H4 (cell line): ENCODE measurements around the gene ANGPTL3. TPM values are rescaled to one million over a fixed set of nuclear protein-coding genes. Genes with fewer than 3 reads are reported as not detected.
A peak's percentile ranks its signal among the peaks of the same experiment; 100 is the strongest.
"Not testable (repeated sequence)": the region's sequence is repeated elsewhere in the genome, so short reads cannot be mapped to it uniquely, and the experiment has no call there.

Experiments
- DNase-seq: peaks from one replicate; pipeline ENCODE4 v3.0.0-alpha.2; 2015; ENCODE audit warnings: low spot score
- total RNA-seq: library from RNA; depleted of rRNA; stranded (reverse); fragments of >200 nt; shearing (Covaris generic); gene quantifications from 2 replicates; pipeline ENCODE4 v1.2.3, GENCODE V29; 2014; rRNA removed

ANGPTL3 gene
- total RNA-seq = not detected in 2 replicates

- no peak for DNase-seq
Measured at GRCh38 chr1:62597281-62597680, at the start of gene ANGPTL3. ANGPTL3 (plus strand) TSS chr1:62597520; CDS start chr1:62597567, 47 bp downstream.

GRCh38 chr1:62561306-62561705, 36.0 kb upstream of the ANGPTL3 start:
- DNase-seq = no peak

- not testable (repeated sequence) for DNase-seq
Measured at GRCh38 chr1:62567182-62567581, 30.1 kb upstream of the ANGPTL3 start.

- peak; percentile 16 for DNase-seq
Measured at GRCh38 chr1:62567926-62568325, 29.4 kb upstream of the ANGPTL3 start.

GRCh38 chr1:62571517-62571916, 25.8 kb upstream of the ANGPTL3 start:
- not testable (repeated sequence) for DNase-seq

- DNase-seq = no peak
Measured at GRCh38 chr1:62572476-62572875, 24.8 kb upstream of the ANGPTL3 start.

GRCh38 chr1:62573675-62574074, 23.6 kb upstream of the ANGPTL3 start:
- no peak for DNase-seq

GRCh38 chr1:62585469-62586155, 11.7 kb upstream of the ANGPTL3 start:
- DNase-seq = no peak

GRCh38 chr1:62588000-62588399, 9.3 kb upstream of the ANGPTL3 start:
- DNase-seq = no peak

GRCh38 chr1:62589321-62589720, 8.0 kb upstream of the ANGPTL3 start:
- DNase-seq = no peak

- no peak for DNase-seq
Measured at GRCh38 chr1:62590255-62590969, 6.9 kb upstream of the ANGPTL3 start.

GRCh38 chr1:62590970-62591368, 6.4 kb upstream of the ANGPTL3 start:
- DNase-seq = no peak

GRCh38 chr1:62593825-62594394, 3.4 kb upstream of the ANGPTL3 start:
- no peak for DNase-seq

GRCh38 chr1:62595647-62596046, 1.7 kb upstream of the ANGPTL3 start:
- DNase-seq = no peak

GRCh38 chr1:62599044-62599443, 1.7 kb downstream of the ANGPTL3 start:
- DNase-seq = no peak

- DNase-seq = no peak
Measured at GRCh38 chr1:62601457-62601856, 4.1 kb downstream of the ANGPTL3 start.

- DNase-seq = no peak
Measured at GRCh38 chr1:62608905-62609304, 11.6 kb downstream of the ANGPTL3 start.

- DNase-seq = not testable (repeated sequence)
Measured at GRCh38 chr1:62610588-62610987, 13.3 kb downstream of the ANGPTL3 start.

- DNase-seq = no peak
Measured at GRCh38 chr1:62612770-62613169, 15.4 kb downstream of the ANGPTL3 start.

GRCh38 chr1:62613325-62613727, 16.0 kb downstream of the ANGPTL3 start:
- DNase-seq = no peak

- DNase-seq = no peak
Measured at GRCh38 chr1:62613890-62614289, 16.6 kb downstream of the ANGPTL3 start.

GRCh38 chr1:62621907-62622306, 24.6 kb downstream of the ANGPTL3 start:
- peak; percentile 87 for DNase-seq

- no peak for DNase-seq
Measured at GRCh38 chr1:62625415-62625814, 28.1 kb downstream of the ANGPTL3 start.
